OCI-LY3 (cell line): ENCODE results near the gene INPP5A.

ENCODE experiments used
- H2AFZ ChIP-seq: fragments of 200-600, 300-600 bp; shearing (Covaris generic); 2 replicates; pipeline ENCODE4 v1.6.0; 2014; ENCODE audit warnings: antibody characterized with exemption, low read depth, low read length
- H3K27ac ChIP-seq: fragments of 200-600, 300-600 bp; sonication (generic); 2 replicates; pipeline ENCODE4 v1.5.1; 2014; ENCODE audit warnings: mild to moderate bottlenecking, low read length, moderate library complexity, mixed read lengths
- H3K27me3 ChIP-seq: fragments of 200-600, 300-600 bp; sonication (generic); 2 replicates; pipeline ENCODE4 v1.6.1; 2014; ENCODE audit warnings: low read depth, low read length, mixed read lengths
- H3K36me3 ChIP-seq: fragments of 200-600, 300-600 bp; sonication (generic); replicated peaks from 2 replicates; pipeline ENCODE3; 2014; ENCODE audit warnings: low read depth, low read length, mixed read lengths
- H3K4me1 ChIP-seq: fragments of 300-600, 200-600 bp; sonication (generic); 2 replicates; pipeline ENCODE4 v1.6.1; 2014; ENCODE audit warnings: low read length, mixed read lengths
- H3K4me2 ChIP-seq: fragments of 200-600, 300-600 bp; sonication (generic); 2 replicates; pipeline ENCODE4 v1.6.1; 2014; ENCODE audit warnings: low read length, mixed read lengths
- H3K4me3 ChIP-seq: fragments of 300-600, 200-600 bp; sonication (generic); 2 replicates; pipeline ENCODE4 v1.5.1; 2014; ENCODE audit warnings: antibody characterized with exemption, mild to moderate bottlenecking, low read length, moderate library complexity
- H3K79me2 ChIP-seq: fragments of 300-600, 200-600 bp; shearing (Covaris generic); 2 replicates; pipeline ENCODE4 v1.6.1; 2014; ENCODE audit warnings: mild to moderate bottlenecking, low read length, mixed read lengths
- H3K9ac ChIP-seq: fragments of 300-600, 200-600 bp; shearing (Covaris generic); 2 replicates; pipeline ENCODE4 v1.6.0; 2014; ENCODE audit warnings: mild to moderate bottlenecking, low read length, moderate library complexity
- H3K9me3 ChIP-seq: fragments of 200-600, 300-600 bp; shearing (Covaris generic); 2 replicates; pipeline ENCODE4 v1.6.1; 2014; ENCODE audit warnings: low read length, mixed read lengths; ENCODE audit not compliant: insufficient read depth
- H4K20me1 ChIP-seq: fragments of 200-600, 300-600 bp; sonication (generic); 2 replicates; pipeline ENCODE4 v1.6.1; 2016; ENCODE audit warnings: low read length, mixed read lengths; ENCODE audit not compliant: insufficient read depth
- CTCF ChIP-seq: fragments of 200-600, 300-600 bp; sonication (generic); IDR thresholded peaks from 2 replicates; pipeline ENCODE4 v1.5.1; 2014; ENCODE audit warnings: antibody characterized with exemption, low read length, low read depth
- EZH2phosphoT487 ChIP-seq: fragments of 200-600 bp; shearing (Covaris generic); IDR thresholded peaks from 2 replicates; pipeline ENCODE4 v1.6.1; 2018; ENCODE audit warnings: antibody characterized with exemption, mixed run types, low read depth

The INPP5A gene

GRCh38 chr10:132752378-132752777, 214.8 kb downstream of the INPP5A start:
- TF ChIP-seq EZH2phosphoT487 (no peak), CTCF (no peak)
- H3K36me3 ChIP-seq: no peaks in the 10 kb centered on the region
- no peak overlapping the region for H2AFZ ChIP-seq
- no peak overlapping the region for H3K9ac ChIP-seq
- H3K79me2 ChIP-seq: no peaks in the 10 kb centered on the region
- no peak overlapping the region for H3K4me2 ChIP-seq
- no peak overlapping the region for H3K27ac ChIP-seq
- no peaks in the 10 kb centered on the region for H3K9me3 ChIP-seq
- H3K4me1 ChIP-seq: no peaks in the 10 kb centered on the region
- H3K27me3 ChIP-seq: no peaks in the 10 kb centered on the region
- no peak overlapping the region for H3K4me3 ChIP-seq
- no peaks in the 10 kb centered on the region for H4K20me1 ChIP-seq

GRCh38 chr10:132752961-132753360, 215.4 kb downstream of the INPP5A start:
- Histone ChIP-seq H3K27me3 (no peaks in the 10 kb centered on the region), H4K20me1 (no peaks in the 10 kb centered on the region), H3K9ac (no peak overlapping the region), H2AFZ (no peak overlapping the region), H3K79me2 (no peaks in the 10 kb centered on the region), H3K9me3 (no peaks in the 10 kb centered on the region), H3K4me3 (no peak overlapping the region), H3K27ac (no peak overlapping the region), H3K4me2 (no peak overlapping the region), H3K4me1 (no peaks in the 10 kb centered on the region), H3K36me3 (no peaks in the 10 kb centered on the region)
- TF ChIP-seq EZH2phosphoT487 (no peak), CTCF (no peak)

GRCh38 chr10:132753596-132753995, 216.0 kb downstream of the INPP5A start:
- H3K27me3 ChIP-seq: no peaks in the 10 kb centered on the region
- no peaks in the 10 kb centered on the region for H3K79me2 ChIP-seq
- H4K20me1 ChIP-seq: no peaks in the 10 kb centered on the region
- no peaks in the 10 kb centered on the region for H3K36me3 ChIP-seq
- no peak overlapping the region for H3K9ac ChIP-seq
- no peak overlapping the region for H3K4me3 ChIP-seq
- H3K4me1 ChIP-seq: no peaks in the 10 kb centered on the region
- H3K4me2 ChIP-seq: no peak overlapping the region
- H3K9me3 ChIP-seq: no peaks in the 10 kb centered on the region
- H3K27ac ChIP-seq: no peak overlapping the region
- TF ChIP-seq EZH2phosphoT487: no peak
- no peak for TF ChIP-seq CTCF
- no peak overlapping the region for H2AFZ ChIP-seq

- no peaks in the 10 kb centered on the region for H3K27me3 ChIP-seq
- H3K4me2 ChIP-seq: no peak overlapping the region
- no peak overlapping the region for H2AFZ ChIP-seq
- H3K9me3 ChIP-seq: no peaks in the 10 kb centered on the region
- H4K20me1 ChIP-seq: no peaks in the 10 kb centered on the region
- H3K9ac ChIP-seq: no peak overlapping the region
- no peaks in the 10 kb centered on the region for H3K4me1 ChIP-seq
- H3K27ac ChIP-seq: no peak overlapping the region
- H3K36me3 ChIP-seq: no peaks in the 10 kb centered on the region
- TF ChIP-seq CTCF (no peak), EZH2phosphoT487 (no peak)
- no peak overlapping the region for H3K4me3 ChIP-seq
- no peaks in the 10 kb centered on the region for H3K79me2 ChIP-seq
Measured at GRCh38 chr10:132754071-132754470, 216.5 kb downstream of the INPP5A start.
